ENCODE results near the gene PPP1R12C.

GRCh38 chr19:55056827-55057226, 60.6 kb downstream of the PPP1R12C start:
- TF ChIP-seq CTCF (IDR thresholded peaks at IDR 0.05) (no peak), POLR2A (IDR thresholded peaks at IDR 0.05) (no peak)

All from body of pancreas (tissue), 4 donors.